GM13977 (cell line): ENCODE measurements around the gene ARID3C.

Experiments
- DNase-seq: peaks from one replicate; pipeline ENCODE4 v3.0.0; 2012; ENCODE audit warnings: low spot score
- CTCF ChIP-seq: IDR thresholded peaks from 2 replicates; pipeline ENCODE4 v1.5.1; 2012; ENCODE audit warnings: mild to moderate bottlenecking, control low read depth; ENCODE audit not compliant: insufficient read depth; ENCODE audit errors: extremely low read depth, missing control alignments
- in situ Hi-C: fragments of 300-500 bp; cut with MboI; formaldehyde crosslinking; loops from one replicate; pipeline ENCODE4 v1.12.0; 2022; ENCODE audit warnings: low sequenced_read_pairs, low pct_unique_long_range_greater_than_20kb, mixed read lengths, inconsistent platforms; ENCODE audit not compliant: unreplicated experiment

Gene ARID3C

GRCh38 chr9:34573599-34574325 lies 55.1 kb downstream of the ARID3C start:
- DNase-seq = no peak
- no peak for TF ChIP-seq CTCF
- in situ Hi-C loops = no loop called here

GRCh38 chr9:34572628-34573027 lies 56.2 kb downstream of the ARID3C start:
- no peak for DNase-seq
- TF ChIP-seq CTCF = no peak
- in situ Hi-C loops = no loop called here

GRCh38 chr9:34572092-34572491 lies 56.8 kb downstream of the ARID3C start:
- no peak for DNase-seq
- no peak for TF ChIP-seq CTCF
- in situ Hi-C loops = no loop called here

GRCh38 chr9:34571481-34571810 lies 57.4 kb downstream of the ARID3C start:
- in situ Hi-C loops = no loop called here
- no peak for DNase-seq
- TF ChIP-seq CTCF = no peak
